ENCODE measurements around the gene UROC1. TPM values are rescaled to one million over a fixed set of nuclear protein-coding genes. Genes with fewer than 3 reads are reported as not detected.

Gene UROC1
- total and polyA plus RNA-seq, 9 of the 15 experiments (the other 6 are each of a cell fraction or from before 2014, with no cell fraction given), result not detected

DNA sequence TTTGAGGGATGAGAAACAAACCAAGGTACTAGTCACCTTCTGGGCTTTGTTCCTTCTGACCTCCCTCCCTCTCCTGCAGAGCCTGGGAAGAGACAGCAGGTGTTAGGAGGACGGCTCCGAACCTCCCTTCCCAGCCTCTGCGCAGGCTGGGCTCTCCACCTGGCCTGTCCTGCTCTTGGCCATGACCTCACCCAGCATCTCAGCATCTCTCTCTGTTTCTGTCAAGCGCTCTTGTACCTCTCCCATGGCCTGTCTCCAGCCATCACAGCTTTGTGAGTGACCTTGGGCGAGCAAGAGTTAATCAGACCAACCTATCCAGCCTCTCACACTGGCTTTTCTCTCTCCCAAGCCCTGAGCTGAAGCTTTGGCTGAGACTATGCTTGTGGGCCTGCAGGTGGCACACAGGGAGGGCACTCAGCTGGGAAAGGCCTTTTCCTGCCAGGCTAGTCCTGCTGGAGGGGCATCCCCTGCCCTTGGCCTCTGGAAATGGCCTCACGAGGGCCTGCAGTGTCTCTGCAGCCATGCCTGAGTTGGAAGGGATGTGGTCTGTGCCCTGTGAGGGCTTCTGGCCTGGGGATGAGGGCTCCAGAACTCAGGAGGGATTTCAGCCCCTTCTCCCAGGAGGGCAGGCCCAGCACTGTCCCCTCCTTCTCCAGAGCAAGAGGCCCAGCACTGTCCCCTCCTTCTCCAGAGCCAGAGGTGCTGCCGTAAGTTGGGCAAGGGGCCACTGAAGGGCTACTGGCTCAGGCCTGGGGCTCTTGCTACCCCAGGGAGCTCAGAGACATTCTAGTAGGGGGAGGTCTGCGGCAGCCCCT, 8.5 kb upstream of the UROC1 start:
- ChIA-PET CTCF (ENCODE audit: low intra/inter-chr PET ratio) (no interaction called here), POLR2A (interaction anchor here (1.1 kb wide), 1 partner anchor 92 kb away, joined by 3 read pairs; no protein-coding TSS in a partner anchor)
- no peak overlapping the region for H3K4me3 ChIP-seq
- no peaks in the 10 kb centered on the region for H3K9me3 ChIP-seq (replicated peaks; ENCODE audit: control insufficient read depth, insufficient read depth, low read depth, low read length)
- no peaks in the 10 kb centered on the region for H3K36me3 ChIP-seq (ENCODE audit: control insufficient read depth, insufficient read depth, low read length)
- in situ Hi-C loops (cut with MboI), result no loop called here
- no peaks in the 10 kb centered on the region for H3K79me2 ChIP-seq (ENCODE audit: control insufficient read depth, insufficient read depth, low read length)
- H3K27ac ChIP-seq (ENCODE audit: extremely low read depth, low read depth, low read length), result no peak overlapping the region
- H3K9ac ChIP-seq (ENCODE audit: insufficient read depth in 1 of 2, low read depth in 2 of 2, low read length in 2 of 2), result no peak overlapping the region
- no TSS peak for BruUV-seq (replicated peaks)
- intact Hi-C loops (cut with micrococcal nuclease), result loop anchor here (10.0 kb wide), 2 partner anchors 139 to 219 kb away; no protein-coding TSS in a partner anchor
- peaks cover 3% of the 10 kb centered on the region; the same call in 1 of the 2 replicates for H4K20me1 ChIP-seq (replicated peaks; ENCODE audit: control insufficient read depth, insufficient read depth, low read length)
- no peak overlapping the region for H2AFZ ChIP-seq (ENCODE audit: low read depth, low read length)
- peaks cover 0 to 12% of the 10 kb centered on the region in 2 experiments; a peak in 2 of 5 replicates for H3K4me1 ChIP-seq (replicated peaks in 1 of 2; ENCODE audit: control insufficient read depth in 2 of 2, insufficient read depth in 2 of 2, low read length in 2 of 2)
- TF ChIP-seq DLX4 (CRISPR knock-in tag; IDR thresholded peaks at IDR 0.05) (no peak), SNIP1 (IDR thresholded peaks at IDR 0.05; ENCODE audit: low read depth) (no peak), PYGO2 (tag; IDR thresholded peaks at IDR 0.05) (no peak), NRF1 (conservative IDR thresholded peaks at IDR 0.05 in 1 of 2, IDR thresholded peaks at IDR 0.05 in 1 of 2) (no peak), TEAD2 (tag; IDR thresholded peaks at IDR 0.05) (no peak), SIN3B (IDR thresholded peaks at IDR 0.05; ENCODE audit: low read depth) (no peak), TAF1 (IDR thresholded peaks at IDR 0.05; ENCODE audit: control insufficient read depth, extremely low read depth, insufficient read depth, low read length, severe bottlenecking) (no peak), CC2D1A (IDR thresholded peaks at IDR 0.05) (no peak), CEBPG (CRISPR knock-in tag; IDR thresholded peaks at IDR 0.05) (no peak), CEBPG (tag; conservative IDR thresholded peaks at IDR 0.05 in 1 of 2, IDR thresholded peaks at IDR 0.05 in 1 of 2) (no peak), NFIC (IDR thresholded peaks at IDR 0.05) (no peak), GABPB1 (CRISPR knock-in tag; IDR thresholded peaks at IDR 0.05) (no peak), FOXK2 (conservative IDR thresholded peaks at IDR 0.05 in 1 of 2, IDR thresholded peaks at IDR 0.05 in 1 of 2; ENCODE audit: low read depth in 2 of 2) (no peak), SIX5 (IDR thresholded peaks at IDR 0.05; ENCODE audit: borderline replicate concordance in 1 of 2, insufficient read depth in 1 of 2, low read depth in 1 of 2, low read length in 2 of 2) (no peak), POLR3A (IDR thresholded peaks at IDR 0.05; ENCODE audit: borderline replicate concordance, extremely low read depth, insufficient read depth, insufficient read length) (no peak)
- TF ChIP-seq, protein P1, sequence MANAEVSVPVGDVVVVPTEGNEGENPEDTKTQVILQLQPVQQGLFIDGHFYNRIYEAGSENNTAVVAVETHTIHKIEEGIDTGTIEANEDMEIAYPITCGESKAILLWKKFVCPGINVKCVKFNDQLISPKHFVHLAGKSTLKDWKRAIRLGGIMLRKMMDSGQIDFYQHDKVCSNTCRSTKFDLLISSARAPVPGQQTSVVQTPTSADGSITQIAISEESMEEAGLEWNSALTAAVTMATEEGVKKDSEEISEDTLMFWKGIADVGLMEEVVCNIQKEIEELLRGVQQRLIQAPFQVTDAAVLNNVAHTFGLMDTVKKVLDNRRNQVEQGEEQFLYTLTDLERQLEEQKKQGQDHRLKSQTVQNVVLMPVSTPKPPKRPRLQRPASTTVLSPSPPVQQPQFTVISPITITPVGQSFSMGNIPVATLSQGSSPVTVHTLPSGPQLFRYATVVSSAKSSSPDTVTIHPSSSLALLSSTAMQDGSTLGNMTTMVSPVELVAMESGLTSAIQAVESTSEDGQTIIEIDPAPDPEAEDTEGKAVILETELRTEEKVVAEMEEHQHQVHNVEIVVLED (CRISPR knock-in tag; IDR thresholded peaks at IDR 0.05), result no peak
- TF ChIP-seq, protein P2, sequence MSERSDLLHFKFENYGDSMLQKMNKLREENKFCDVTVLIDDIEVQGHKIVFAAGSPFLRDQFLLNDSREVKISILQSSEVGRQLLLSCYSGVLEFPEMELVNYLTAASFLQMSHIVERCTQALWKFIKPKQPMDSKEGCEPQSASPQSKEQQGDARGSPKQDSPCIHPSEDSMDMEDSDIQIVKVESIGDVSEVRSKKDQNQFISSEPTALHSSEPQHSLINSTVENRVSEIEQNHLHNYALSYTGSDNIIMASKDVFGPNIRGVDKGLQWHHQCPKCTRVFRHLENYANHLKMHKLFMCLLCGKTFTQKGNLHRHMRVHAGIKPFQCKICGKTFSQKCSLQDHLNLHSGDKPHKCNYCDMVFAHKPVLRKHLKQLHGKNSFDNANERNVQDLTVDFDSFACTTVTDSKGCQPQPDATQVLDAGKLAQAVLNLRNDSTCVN (CRISPR knock-in tag; IDR thresholded peaks at IDR 0.05), result no peak
- WGBS (ENCODE audit: insufficient coverage, low coverage, missing lambda C conversion rate), result 0% methylated on average over 5 of the region's 8 CpGs
- peaks cover 0 to 4% of the 10 kb centered on the region in 2 experiments; a peak in 1 of 5 replicates for H3K27me3 ChIP-seq (ENCODE audit: control insufficient read depth in 2 of 2, insufficient read depth in 2 of 2, low read length in 2 of 2)
- DNase-seq (ENCODE audit: extremely low read depth in 1 of 4, low spot score in 3 of 4), result no peak
- no peak for ATAC-seq
- H3K9me1 ChIP-seq (ENCODE audit: control insufficient read depth, insufficient read depth, low read length), result no peaks in the 10 kb centered on the region
- no peak for FAIRE-seq
- H3K4me2 ChIP-seq (ENCODE audit: insufficient read depth, low read length), result no peak overlapping the region
